Uterus (tissue), 4 donors: ENCODE results near the gene SAMD9. TPM values are rescaled to one million over a fixed set of nuclear protein-coding genes. Genes with fewer than 3 reads are reported as not detected.

Experiments used
- DNase-seq, 2 donors: peaks; one replicate each; pipeline ENCODE4 v3.0.0-alpha.2; 2019 to 2020
- H3K27ac ChIP-seq, 2 donors: fragments of 200-600 bp; sonication (generic); 1 replicate in 1 of 2; 2 replicates in 1 of 2; pipeline ENCODE4 v1.5.1; 2016 to 2018
- H3K27me3 ChIP-seq, 2 donors: fragments of 200-600 bp; sonication (generic); one replicate each; pipeline ENCODE4 v1.5.1; 2018 to 2019; ENCODE audit warnings: control low read depth in 1 of 2
- H3K36me3 ChIP-seq, 2 donors: fragments of 200-600 bp; sonication (generic); one replicate each; pipeline ENCODE4 v1.5.1; 2019; ENCODE audit warnings: control low read depth in 1 of 2
- H3K4me1 ChIP-seq, 2 donors: fragments of 200-600 bp; sonication (generic); one replicate each; pipeline ENCODE4 v1.5.1; 2018 to 2019; ENCODE audit warnings: control low read depth in 1 of 2
- H3K4me3 ChIP-seq, 2 donors: fragments of 200-600 bp; sonication (generic); 1 replicate in 1 of 2; 2 replicates in 1 of 2; pipeline ENCODE4 v1.5.1; 2018 to 2019; ENCODE audit warnings: mild to moderate bottlenecking in 1 of 2
- H3K9me3 ChIP-seq, 2 donors: fragments of 200-600 bp; sonication (generic); one replicate each; pipeline ENCODE4 v1.5.1; 2019; ENCODE audit warnings: control low read depth in 1 of 2
- POLR2A ChIP-seq, 2 donors: fragments of 450-650 bp; IDR thresholded peaks; one replicate each; pipeline ENCODE4 v1.6.1; 2016; ENCODE audit warnings: antibody characterized with exemption in 2 of 2, mild to moderate bottlenecking in 1 of 2, moderate library complexity in 1 of 2
- intact Hi-C: fragments of 100-400 bp; cut with DNase I; formaldehyde crosslinking; loops from one replicate; pipeline ENCODE4 v1.15.1; 2023; ENCODE audit warnings: low total_unique reads
- total RNA-seq, 4 donors: library from RNA; depleted of rRNA in 3 of 4; stranded (reverse); fragments of >200 nt in 3 of 4; gene quantifications; one replicate each; pipeline versions ENCODE4 v1.1.0 to v1.2.4, GENCODE V29; 2014 to 2023
- TF ChIP-seq, protein P1 (sequence below), 4 experiments: fragments of 200-600 bp in 2 of 4; fragments of 450-650 bp in 2 of 4; sonication (generic) in 2 of 4; IDR thresholded peaks; one replicate each; pipeline ENCODE4 v1.5.1; 2016 to 2019; ENCODE audit warnings: antibody characterized with exemption in 4 of 4, mild to moderate bottlenecking in 2 of 4, moderate library complexity in 1 of 4
- donor health status: DM: yes; HTN: yes; CAD: no.

The SAMD9 gene
- total RNA-seq = 10 to 100 TPM; 11.6 to 26.5 (median 14.2) TPM

DNA sequence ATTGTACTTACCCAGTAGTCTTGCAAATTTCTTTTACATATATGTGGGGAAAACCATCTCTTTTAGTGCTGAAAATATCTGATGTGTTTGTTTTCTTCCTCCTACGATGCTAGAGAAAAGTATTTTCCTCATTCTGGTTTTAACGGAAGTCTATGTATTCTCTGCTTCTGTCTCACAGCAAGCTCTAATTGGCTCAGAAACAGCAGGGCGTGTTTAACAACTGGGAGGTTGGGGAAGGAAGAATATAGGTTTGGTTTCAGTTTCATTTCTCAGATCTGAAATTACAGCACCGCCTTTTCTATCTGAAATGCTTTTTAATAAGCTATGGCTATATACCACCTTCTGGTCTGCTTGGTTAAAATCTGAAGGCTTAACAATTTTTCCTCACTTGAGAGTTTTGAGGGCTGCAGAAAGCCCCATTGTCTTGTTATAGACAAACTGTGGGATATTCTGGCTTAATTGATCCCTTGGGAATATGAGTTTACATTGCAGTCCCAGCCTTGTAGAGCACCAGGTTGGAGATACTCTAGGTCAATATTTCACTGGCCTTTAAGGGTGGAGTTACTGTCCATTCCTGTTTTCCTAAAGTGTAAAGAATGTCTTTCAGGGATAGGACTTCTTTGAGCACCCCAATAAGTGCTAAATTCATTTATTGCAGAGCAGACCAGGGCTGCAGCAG, at the start of gene SAMD9:
Gene SAMD9 (minus strand): TSS at position 128 of the 679 bp plus-strand sequence. CDS start 11,882 bp downstream, outside the sequence.
- Histone ChIP-seq H3K9me3 (no peaks in the 10 kb centered on the region), H3K4me1 (no peaks in the 10 kb centered on the region), H3K27ac (peak within 1 kb of the TSS; percentile 73 to 90), H3K27me3 (no peaks in the 10 kb centered on the region), H3K36me3 (no peaks in the 10 kb centered on the region), H3K4me3 (peak within 1 kb of the TSS; percentile 35 to 51)
- TF ChIP-seq, protein P1, sequence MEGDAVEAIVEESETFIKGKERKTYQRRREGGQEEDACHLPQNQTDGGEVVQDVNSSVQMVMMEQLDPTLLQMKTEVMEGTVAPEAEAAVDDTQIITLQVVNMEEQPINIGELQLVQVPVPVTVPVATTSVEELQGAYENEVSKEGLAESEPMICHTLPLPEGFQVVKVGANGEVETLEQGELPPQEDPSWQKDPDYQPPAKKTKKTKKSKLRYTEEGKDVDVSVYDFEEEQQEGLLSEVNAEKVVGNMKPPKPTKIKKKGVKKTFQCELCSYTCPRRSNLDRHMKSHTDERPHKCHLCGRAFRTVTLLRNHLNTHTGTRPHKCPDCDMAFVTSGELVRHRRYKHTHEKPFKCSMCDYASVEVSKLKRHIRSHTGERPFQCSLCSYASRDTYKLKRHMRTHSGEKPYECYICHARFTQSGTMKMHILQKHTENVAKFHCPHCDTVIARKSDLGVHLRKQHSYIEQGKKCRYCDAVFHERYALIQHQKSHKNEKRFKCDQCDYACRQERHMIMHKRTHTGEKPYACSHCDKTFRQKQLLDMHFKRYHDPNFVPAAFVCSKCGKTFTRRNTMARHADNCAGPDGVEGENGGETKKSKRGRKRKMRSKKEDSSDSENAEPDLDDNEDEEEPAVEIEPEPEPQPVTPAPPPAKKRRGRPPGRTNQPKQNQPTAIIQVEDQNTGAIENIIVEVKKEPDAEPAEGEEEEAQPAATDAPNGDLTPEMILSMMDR (IDR thresholded peaks at IDR 0.05) = no peak
- no peak for TF ChIP-seq POLR2A (IDR thresholded peaks at IDR 0.05)
- intact Hi-C loops = no loop called here
- DNase-seq = peak; percentile 39 to 65

GRCh38 chr7:93165447-93165846, 47.7 kb upstream of the SAMD9 start:
- H3K4me1 ChIP-seq = no peaks in the 10 kb centered on the region
- no peak for TF ChIP-seq POLR2A (IDR thresholded peaks at IDR 0.05)
- TF ChIP-seq, protein P1 (IDR thresholded peaks at IDR 0.05) = no peak
- H3K4me3 ChIP-seq = no peak overlapping the region
- no peak for DNase-seq
- H3K9me3 ChIP-seq = no peaks in the 10 kb centered on the region
- intact Hi-C loops = no loop called here
- H3K27me3 ChIP-seq = no peaks in the 10 kb centered on the region
- H3K36me3 ChIP-seq = no peaks in the 10 kb centered on the region
- H3K27ac ChIP-seq = no peak overlapping the region

GRCh38 chr7:93164766-93165165, 47.0 kb upstream of the SAMD9 start:
- Histone ChIP-seq H3K27ac (no peak overlapping the region), H3K36me3 (no peaks in the 10 kb centered on the region), H3K4me1 (no peaks in the 10 kb centered on the region), H3K4me3 (no peak overlapping the region), H3K27me3 (no peaks in the 10 kb centered on the region), H3K9me3 (no peaks in the 10 kb centered on the region)
- intact Hi-C loops = no loop called here
- no peak for DNase-seq
- no peak for TF ChIP-seq POLR2A (IDR thresholded peaks at IDR 0.05)
- TF ChIP-seq, protein P1 (IDR thresholded peaks at IDR 0.05) = no peak

- Histone ChIP-seq H3K9me3 (no peaks in the 10 kb centered on the region), H3K27me3 (no peaks in the 10 kb centered on the region), H3K4me1 (no peaks in the 10 kb centered on the region), H3K36me3 (no peaks in the 10 kb centered on the region), H3K4me3 (no peak overlapping the region), H3K27ac (no peak overlapping the region)
- intact Hi-C loops = no loop called here
- TF ChIP-seq POLR2A (IDR thresholded peaks at IDR 0.05) = no peak
- TF ChIP-seq, protein P1 (IDR thresholded peaks at IDR 0.05) = no peak
- no peak for DNase-seq
Observed at GRCh38 chr7:93161181-93161762, 43.5 kb upstream of the SAMD9 start.

DNA sequence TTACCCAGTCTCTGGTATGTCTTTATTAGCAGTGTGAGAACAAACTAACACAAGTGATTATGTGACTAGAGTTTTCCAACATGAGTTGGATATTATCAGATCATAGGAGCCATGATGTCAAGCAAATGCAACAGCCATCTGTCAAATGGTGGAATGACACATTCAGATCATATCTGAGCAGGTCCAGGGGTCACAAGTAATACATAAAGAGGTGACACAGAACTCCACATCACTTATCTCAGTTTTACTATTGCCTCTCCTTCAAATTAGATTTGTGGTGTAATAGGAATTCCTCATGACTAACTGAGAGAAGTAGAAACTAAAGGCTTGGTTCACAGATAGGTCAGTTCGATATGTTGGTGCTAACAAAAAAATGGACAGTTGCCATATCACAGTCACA, 42.6 kb upstream of the SAMD9 start:
- no peaks in the 10 kb centered on the region for H3K36me3 ChIP-seq
- TF ChIP-seq, protein P1 (IDR thresholded peaks at IDR 0.05) = no peak
- TF ChIP-seq POLR2A (IDR thresholded peaks at IDR 0.05) = no peak
- intact Hi-C loops = no loop called here
- no peaks in the 10 kb centered on the region for H3K4me1 ChIP-seq
- no peaks in the 10 kb centered on the region for H3K9me3 ChIP-seq
- H3K27me3 ChIP-seq = no peaks in the 10 kb centered on the region
- no peak overlapping the region for H3K4me3 ChIP-seq
- no peak overlapping the region for H3K27ac ChIP-seq
- DNase-seq = no peak
